K562 (cell line): ENCODE measurements around the gene ARHGAP18. TPM values are rescaled to one million over a fixed set of nuclear protein-coding genes. Genes with fewer than 3 reads are reported as not detected.

Experiments
- ARHGAP35 ChIP-seq: fragments of 450-650 bp; IDR thresholded peaks from 2 replicates; pipeline ENCODE4 v1.6.1; 2018; ENCODE audit not compliant: partially characterized antibody
- ARID2 ChIP-seq: fragments of 450-650 bp; IDR thresholded peaks from 2 replicates; pipeline ENCODE4 v1.6.1; 2017; ENCODE audit warnings: antibody characterized with exemption, mild to moderate bottlenecking
- ARNT ChIP-seq, 2 experiments: fragments of 450-650 bp; IDR thresholded peaks; 2 replicates each; pipeline ENCODE4 v1.6.1; 2016; ENCODE audit warnings: mild to moderate bottlenecking in 1 of 2
- DACH1 ChIP-seq: fragments of 450-650 bp; IDR thresholded peaks from 2 replicates; pipeline ENCODE4 v1.6.1; 2018; ENCODE audit not compliant: partially characterized antibody
- DIDO1 ChIP-seq: fragments of 450-650 bp; IDR thresholded peaks from 2 replicates; pipeline ENCODE4 v1.6.1; 2016; ENCODE audit warnings: low read depth, missing biosample characterization, missing genetic modification characterization
- FUS ChIP-seq: fragments of 200-400 bp; formaldehyde crosslinking; optimal IDR thresholded peaks from 2 replicates; pipeline ENCODE3; 2017; ENCODE audit warnings: low read depth, low read length
- MNT ChIP-seq, 2 experiments: fragments of 450-650 bp; conservative IDR thresholded peaks; 2 replicates each; pipeline ENCODE4 v1.6.1; 2017; ENCODE audit warnings: mild to moderate bottlenecking in 2 of 2, moderate library complexity in 2 of 2
- RB1 ChIP-seq: fragments of 450-650 bp; IDR thresholded peaks from 2 replicates; pipeline ENCODE4 v1.6.1; 2017; ENCODE audit warnings: low read depth, mild to moderate bottlenecking
- REST ChIP-seq, 2 experiments: fragments of 450-650 bp; formaldehyde crosslinking in 1 of 2; IDR thresholded peaks; 2 replicates each; pipeline versions ENCODE4 v1.4.0 to v1.6.1; 2014 to 2020; ENCODE audit warnings: mild to moderate bottlenecking in 2 of 2, borderline replicate concordance in 1 of 2, low read depth in 1 of 2
- SIN3A ChIP-seq, 2 experiments: fragments of 150-350 bp in 1 of 2; IDR thresholded peaks; 2 replicates each; pipeline ENCODE4 v1.6.1; 2011 to 2016; ENCODE audit warnings: borderline replicate concordance in 2 of 2, low read depth in 2 of 2, low read length in 2 of 2, mild to moderate bottlenecking in 2 of 2, moderate library complexity in 2 of 2; ENCODE audit not compliant: control insufficient read depth in 1 of 2
- SMARCB1 ChIP-seq: IDR thresholded peaks from 2 replicates; pipeline ENCODE4 v1.6.1; 2011; ENCODE audit warnings: improper control_type of control experiment, low read depth; ENCODE audit not compliant: insufficient read length
- SOX6 ChIP-seq: fragments of 450-650 bp; IDR thresholded peaks from 2 replicates; pipeline ENCODE4 v1.6.1; 2014; ENCODE audit warnings: mild to moderate bottlenecking
- TAL1 ChIP-seq: fragments of 450-650 bp; IDR thresholded peaks from 2 replicates; pipeline ENCODE4 v1.6.1; 2016; ENCODE audit warnings: mild to moderate bottlenecking
- TOE1 ChIP-seq, 2 experiments: fragments of 450-650 bp in 1 of 2; sonication (generic) in 1 of 2; formaldehyde crosslinking in 1 of 2; IDR thresholded peaks; 2 replicates each; pipeline versions ENCODE4 v1.7.1 to v1.8.0; 2016 to 2022; ENCODE audit warnings: borderline replicate concordance in 2 of 2, mild to moderate bottlenecking in 2 of 2, antibody characterized with exemption in 1 of 2, inconsistent platforms in 1 of 2, low read depth in 1 of 2, missing genetic modification reagents in 1 of 2, moderate library complexity in 1 of 2
- ZNF263 ChIP-seq: sonication (generic); formaldehyde crosslinking; IDR thresholded peaks from 2 replicates; pipeline ENCODE4 v1.8.0; 2022; ENCODE audit warnings: mild to moderate bottlenecking, missing genetic modification reagents, borderline replicate concordance
- polyA plus RNA-seq, 8 experiments: library from polyadenylated mRNA; depleted of rRNA in 4 of 8; stranded (reverse) in 5 of 8; unstranded in 3 of 8; fragments of >200 nt; fragmentation: Nextera tagmentation in 2 of 8; fragmentation: Illumina TruSeq in 1 of 8; extraction: Ambion mirVana in 2 of 8; extraction: Trizol in 1 of 8; gene quantifications; 2 replicates each; pipeline versions ENCODE4 v1.2.1 to v1.2.3, GENCODE V29; 2011 to 2014; ENCODE audit warnings: inconsistent platforms in 1 of 8, missing spikeins in 1 of 8
- total RNA-seq, 7 experiments: library from RNA; depleted of rRNA in 6 of 7; stranded (reverse); fragments of >200 nt in 6 of 7; fragmentation: Illumina TruSeq in 2 of 7; extraction: Trizol in 2 of 7; gene quantifications; 2 replicates each; pipeline versions ENCODE4 v1.2.1 to v1.2.3, GENCODE V29; 2011 to 2021; ENCODE audit warnings: low replicate concordance in 1 of 7

The ARHGAP18 gene
- total and polyA plus RNA-seq, 9 of the 15 experiments (the other 6 are each of a cell fraction or from before 2014, with no cell fraction given): 13.3 to 29.7 (median 21.1) TPM

GRCh38 chr6:129598244-129599187, 111.5 kb downstream of the ARHGAP18 start (continued):
- TF ChIP-seq REST (IDR thresholded peaks at IDR 0.05; ENCODE audit: borderline replicate concordance) (peak; percentile 93), REST (CRISPR knock-in tag; IDR thresholded peaks at IDR 0.05; ENCODE audit: low read depth) (no peak), TOE1 (IDR thresholded peaks at IDR 0.05; ENCODE audit: borderline replicate concordance) (no peak), TOE1 (CRISPR knock-in tag; IDR thresholded peaks at IDR 0.05; ENCODE audit: borderline replicate concordance, low read depth) (no peak), SMARCB1 (no peak), TAL1 (no peak), DIDO1 (no peak), FUS (no peak), ARHGAP35 (no peak), ARID2 (peak; percentile 77), SOX6 (peak; percentile 52; the same call in 1 of the 2 replicates), DACH1 (peak; percentile 8), RB1 (no peak), ZNF263 (peak; percentile 60; the same call in 1 of the 2 replicates), SIN3A (IDR thresholded peaks at IDR 0.05; ENCODE audit: borderline replicate concordance in 2 of 2, control insufficient read depth in 1 of 2, low read depth in 2 of 2, low read length in 2 of 2) (no peak), MNT (conservative IDR thresholded peaks at IDR 0.05) (0 out of 4 replicates have a peak, but pooled peaks of 1 of the 2 experiments have one; percentile 32), ARNT (IDR thresholded peaks at IDR 0.05) (no peak)
